AML-193 (cell line): ENCODE measurements around the gene TNFRSF25.
"Not testable (repeated sequence)": the region's sequence is repeated elsewhere in the genome, so short reads cannot be mapped to it uniquely, and the experiment has no call there.

ENCODE experiments used
- DNase-seq, 2 experiments: peaks; one replicate each; lab custom pipeline; 2025; lab: John Stamatoyannopoulos, UW

The TNFRSF25 gene

DNA sequence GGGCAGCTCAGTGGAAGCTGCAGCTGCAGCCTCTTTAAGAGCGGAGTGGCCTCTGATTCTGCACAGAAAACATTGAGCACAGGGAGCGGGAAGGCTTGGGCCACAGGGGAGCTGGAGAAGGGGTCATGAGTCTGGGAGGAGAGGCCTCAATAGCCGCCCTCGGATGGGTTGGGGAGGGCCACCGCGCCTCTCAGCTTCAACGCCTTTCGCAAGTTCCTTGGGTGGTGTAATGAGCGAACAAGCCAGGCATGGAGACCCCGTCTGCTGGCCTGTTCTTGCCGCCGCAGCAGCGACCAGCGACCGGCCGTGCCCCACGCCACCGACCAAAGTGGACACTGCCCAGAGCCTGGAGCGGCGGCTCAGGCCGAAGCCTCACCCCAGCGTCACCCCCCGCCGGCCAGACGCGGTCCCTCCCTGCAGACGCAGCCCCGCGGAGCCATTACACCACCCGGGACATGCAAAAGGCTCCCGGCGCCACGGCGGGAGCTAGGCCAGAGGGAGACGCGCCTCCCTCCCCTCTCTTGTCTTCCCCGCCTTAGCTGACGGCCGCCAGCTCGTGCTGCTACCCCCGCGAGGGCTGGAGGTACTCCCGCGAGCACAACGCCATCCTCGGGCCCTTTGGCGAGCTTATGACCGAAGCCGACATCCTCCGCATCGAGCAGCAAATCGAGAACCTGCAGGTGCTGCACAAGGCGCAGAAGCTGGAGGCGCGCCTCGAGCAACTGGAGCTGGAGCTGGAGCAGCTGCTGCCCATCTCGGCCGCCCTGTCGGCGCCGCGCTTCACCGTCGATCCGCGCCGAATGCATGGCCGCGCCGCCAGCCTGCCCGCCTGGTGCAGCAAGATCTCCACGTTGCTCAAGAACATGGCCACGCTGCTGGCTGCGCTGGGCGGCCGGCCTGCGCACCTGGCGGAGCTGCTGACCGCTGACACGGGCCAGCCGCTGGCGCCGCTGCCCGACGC is 11.8 kb downstream of the TNFRSF25 start:
- not testable (repeated sequence) for DNase-seq

GRCh38 chr1:6450943-6451373 is 15.0 kb downstream of the TNFRSF25 start:
- DNase-seq = no peak

DNA sequence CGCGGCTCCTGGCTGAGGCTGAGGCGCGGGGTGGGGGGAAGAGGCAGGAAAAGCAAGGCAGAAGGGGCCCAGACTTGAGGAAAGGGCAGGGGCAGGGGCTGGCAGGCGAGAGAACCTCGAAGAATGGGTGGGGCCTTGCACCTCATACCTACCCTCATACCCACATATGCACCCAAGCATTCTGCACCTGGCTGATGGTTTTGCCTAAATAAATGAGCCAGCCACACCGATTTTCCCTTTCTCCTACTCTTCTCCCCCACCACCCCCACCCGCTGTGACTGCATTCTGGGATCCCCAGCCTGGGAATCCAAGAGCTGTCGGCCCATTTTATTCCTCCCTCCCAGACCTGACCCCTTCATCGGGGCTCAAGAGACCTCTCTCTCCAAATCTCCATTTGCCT is 15.5 kb downstream of the TNFRSF25 start:
- DNase-seq = not testable (repeated sequence)

GRCh38 chr1:6450005-6450450 is 15.9 kb downstream of the TNFRSF25 start:
- DNase-seq = no peak

DNA sequence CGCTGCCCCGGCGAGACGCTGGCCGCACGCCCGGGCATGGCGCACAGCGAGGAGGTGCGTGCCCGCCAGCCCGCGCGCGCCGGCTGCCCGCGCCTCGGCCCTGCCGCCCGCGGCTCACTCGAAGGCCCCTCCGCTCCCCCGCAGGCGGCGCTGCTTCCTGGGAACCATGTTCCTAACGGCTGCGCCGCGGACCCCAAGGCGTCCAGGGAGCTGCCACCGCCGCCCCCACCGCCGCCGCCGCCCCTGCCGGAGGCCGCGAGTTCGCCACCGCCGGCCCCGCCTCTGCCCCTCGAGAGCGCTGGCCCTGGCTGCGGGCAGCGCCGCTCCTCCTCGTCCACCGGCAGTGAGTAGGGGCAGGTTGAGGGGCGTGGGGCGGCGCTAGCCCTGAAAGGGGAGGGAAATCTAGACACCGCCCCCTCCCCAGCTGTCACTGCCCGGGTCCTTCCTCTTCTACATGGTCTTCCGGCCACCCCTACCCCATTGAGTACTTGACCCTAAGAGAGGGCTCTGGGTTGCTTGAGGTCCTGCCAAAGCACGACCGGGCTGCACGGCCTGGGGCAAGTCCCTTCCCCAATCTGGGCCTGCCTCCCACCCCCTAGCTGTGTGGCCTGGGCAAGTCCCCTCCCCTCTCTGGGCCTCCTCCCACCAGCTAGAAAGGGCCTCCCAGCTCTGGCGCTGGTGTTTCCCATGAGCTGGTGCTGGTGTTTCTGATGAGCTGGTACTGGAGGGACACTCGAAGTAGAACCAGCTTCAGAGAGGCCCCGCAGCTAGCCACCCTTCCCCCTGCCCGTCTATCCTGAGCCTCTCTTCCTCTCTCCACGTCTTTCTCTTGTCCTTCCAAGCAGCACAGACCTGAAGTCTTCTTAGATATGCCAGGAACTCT is 17.0 kb downstream of the TNFRSF25 start:
- no peak for DNase-seq

DNA sequence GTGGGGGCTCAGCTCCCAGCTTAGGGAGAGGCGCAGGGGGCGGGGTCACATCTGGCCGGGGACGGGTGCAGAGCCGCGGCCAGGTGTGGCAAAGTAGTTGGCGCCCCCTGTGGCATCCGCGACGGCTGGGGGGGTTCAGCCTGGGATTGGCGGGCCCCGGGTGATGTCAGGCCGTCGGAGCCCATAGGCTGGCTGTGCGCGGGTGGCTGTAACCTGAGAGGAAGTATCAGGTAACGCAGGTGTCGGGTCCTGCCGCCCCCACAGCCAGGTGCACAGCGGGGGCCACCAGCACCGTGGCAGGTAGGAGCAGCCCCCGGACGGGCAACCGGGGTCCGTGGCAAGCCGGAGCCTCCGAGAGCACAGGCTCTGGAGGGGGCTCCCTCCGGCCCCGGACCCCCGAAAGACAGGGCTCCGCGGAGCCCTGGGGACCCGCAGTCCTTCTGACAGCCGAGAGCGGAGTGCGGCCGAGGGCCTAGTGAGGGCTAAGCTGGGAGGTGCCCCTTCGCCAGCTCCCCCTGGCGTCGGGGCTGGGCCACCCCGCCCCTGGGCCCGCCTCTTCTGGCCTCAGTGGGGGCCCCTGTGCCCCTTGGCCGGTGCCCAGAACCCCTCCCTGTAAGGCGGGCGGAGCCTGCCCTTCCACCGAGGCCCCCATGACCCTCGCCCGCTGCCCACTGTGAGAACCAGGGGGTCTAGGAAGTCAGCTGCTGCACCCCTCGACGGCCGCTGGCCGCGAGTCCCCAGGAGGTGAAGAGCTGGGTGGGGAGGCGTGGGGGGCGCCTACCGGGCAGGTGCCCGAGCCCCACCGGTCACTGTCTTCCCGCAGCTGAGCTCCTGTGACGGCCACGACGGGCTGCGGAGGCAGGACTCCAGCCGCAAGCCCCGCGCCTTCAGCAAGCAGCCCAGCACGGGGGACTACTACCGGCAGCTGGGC is 17.9 kb downstream of the TNFRSF25 start:
- DNase-seq = no peak

DNA sequence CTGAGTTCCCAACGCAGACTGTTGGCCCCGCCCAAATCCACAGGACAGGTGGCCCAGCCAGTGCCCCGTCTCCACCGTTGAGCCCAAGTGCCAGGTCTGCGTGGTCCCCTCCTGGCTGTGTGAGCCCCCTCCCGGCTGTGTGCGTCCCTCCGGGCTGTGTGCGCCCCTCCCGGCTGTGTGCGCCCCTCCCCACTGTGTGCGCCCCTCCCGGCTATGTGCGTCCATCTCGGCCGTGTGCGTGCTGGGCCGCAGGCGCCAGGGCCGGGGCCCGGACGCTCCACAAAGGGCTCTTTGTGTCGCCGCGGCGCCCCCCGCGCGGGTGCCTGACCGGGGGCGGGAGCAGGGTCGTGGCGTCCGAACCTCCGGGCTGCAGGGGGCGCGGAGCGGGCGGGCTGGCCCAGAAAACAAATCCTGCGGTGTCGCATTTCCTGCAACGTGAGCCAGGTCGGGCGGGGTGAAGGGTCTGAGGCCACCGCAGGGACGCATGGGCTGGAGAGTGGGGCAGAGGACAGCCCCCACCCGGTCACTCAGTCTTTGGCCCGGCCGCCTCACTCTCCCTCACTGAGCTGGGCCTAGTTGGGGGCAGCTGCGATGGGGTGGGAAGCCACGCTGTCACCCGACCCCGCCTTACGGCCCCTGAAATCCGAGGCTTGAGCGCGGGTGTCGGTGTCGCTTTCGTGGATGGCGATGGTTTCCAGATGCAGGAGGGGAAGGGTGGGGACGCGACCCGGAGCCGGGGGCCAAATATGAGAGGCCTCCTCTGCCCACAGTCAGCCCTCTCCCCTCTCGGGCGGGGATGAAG is 18.8 kb downstream of the TNFRSF25 start:
- no peak for DNase-seq

DNA sequence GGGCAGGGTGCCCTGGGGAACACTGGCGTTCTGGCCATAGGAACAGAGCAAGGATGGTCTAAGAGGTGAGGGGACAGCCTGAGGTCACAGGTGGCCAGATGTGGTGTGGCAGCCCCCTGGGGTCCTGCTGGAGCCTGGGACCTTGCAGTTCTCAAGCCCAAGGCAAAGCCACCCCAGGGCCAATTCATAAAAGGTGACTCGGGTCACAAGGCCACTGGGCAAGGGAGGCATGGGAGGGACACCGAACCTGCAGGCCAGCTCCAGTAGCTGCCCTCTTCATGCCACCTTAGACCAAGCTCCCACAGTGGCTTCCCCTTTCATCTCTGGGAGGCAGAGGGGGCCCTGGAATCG is 19.3 kb downstream of the TNFRSF25 start:
- DNase-seq = no peak

GRCh38 chr1:6445929-6446328 is 20.0 kb downstream of the TNFRSF25 start:
- DNase-seq = not testable (repeated sequence)

GRCh38 chr1:6445062-6445763 is 20.8 kb downstream of the TNFRSF25 start:
- no peak for DNase-seq

DNA sequence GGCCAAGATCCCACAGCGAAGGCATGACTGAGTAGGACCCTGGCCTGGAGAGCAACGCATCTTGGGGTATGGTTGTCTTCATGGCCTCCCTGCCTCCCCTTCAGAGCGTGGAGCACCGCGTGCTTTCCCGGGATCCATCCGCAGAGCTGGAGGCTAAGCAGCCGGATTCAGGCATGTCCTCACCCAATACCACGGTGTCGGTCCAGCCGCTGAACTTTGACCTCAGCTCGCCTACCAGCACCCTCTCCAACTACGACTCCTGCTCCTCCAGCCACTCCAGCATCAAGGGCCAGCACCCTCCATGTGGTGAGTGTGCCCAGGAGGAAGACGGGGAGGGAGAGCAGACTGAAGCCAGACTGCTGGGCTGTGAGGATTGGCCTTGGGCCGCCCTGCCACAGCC is 21.6 kb downstream of the TNFRSF25 start:
- DNase-seq = no peak

- DNase-seq = no peak
Observed at GRCh38 chr1:6443339-6444115, 22.4 kb downstream of the TNFRSF25 start.

DNA sequence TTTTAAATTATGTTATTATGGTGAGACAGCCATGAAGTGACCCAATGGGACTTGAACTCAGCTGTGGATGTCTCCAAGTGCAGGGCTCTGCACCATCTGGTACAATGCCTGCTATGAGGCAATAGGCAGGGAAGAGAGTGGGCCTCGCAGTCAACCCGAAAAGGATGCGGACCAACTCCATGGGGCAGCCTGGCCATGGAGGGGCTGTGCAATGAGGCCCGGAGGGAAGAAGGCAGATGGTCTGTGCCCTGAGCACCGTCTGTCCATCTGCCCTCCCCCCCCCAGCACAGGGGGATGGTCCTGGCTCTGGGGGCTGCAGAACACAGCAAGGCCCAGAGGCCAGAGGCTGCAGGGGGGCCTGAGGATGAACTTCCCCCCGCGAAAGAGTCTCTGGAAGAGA is 24.4 kb downstream of the TNFRSF25 start:
- DNase-seq = no peak

DNA sequence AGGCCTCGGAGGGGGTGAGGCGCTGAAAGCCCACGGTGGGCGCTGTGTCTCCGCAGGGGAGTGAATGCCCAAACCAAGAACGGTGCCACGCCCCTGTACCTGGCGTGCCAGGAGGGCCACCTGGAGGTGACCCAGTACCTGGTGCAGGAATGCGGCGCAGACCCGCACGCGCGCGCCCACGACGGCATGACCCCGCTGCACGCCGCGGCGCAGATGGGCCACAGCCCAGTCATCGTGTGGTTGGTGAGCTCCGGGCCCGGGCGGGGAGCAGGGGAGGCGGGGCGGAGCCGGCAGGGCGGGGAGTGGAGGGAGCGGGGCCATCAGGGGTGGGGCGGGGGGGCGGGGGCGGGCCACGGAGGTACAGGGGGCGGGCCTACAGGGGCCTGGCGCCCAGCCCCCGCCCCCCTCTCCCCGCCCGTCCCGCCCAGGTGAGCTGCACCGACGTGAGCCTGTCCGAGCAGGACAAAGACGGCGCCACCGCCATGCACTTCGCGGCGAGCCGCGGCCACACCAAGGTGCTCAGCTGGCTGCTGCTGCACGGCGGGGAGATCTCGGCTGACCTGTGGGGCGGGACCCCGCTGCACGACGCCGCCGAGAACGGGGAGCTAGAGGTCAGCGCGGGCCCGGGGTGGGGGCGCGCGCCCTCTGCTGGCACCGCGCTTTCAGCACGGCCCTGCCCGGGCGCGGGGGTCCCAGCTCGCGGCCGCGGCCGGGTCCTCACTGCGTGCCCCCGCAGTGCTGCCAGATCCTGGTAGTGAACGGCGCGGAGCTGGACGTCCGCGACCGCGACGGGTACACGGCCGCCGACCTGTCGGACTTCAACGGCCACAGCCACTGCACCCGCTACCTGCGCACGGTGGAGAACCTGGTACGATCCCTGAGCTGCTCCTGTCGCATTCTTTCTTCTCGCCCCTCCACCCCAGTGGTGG is 25.5 kb downstream of the TNFRSF25 start:
- DNase-seq = no peak

- DNase-seq = peak; percentile 6 to 38
Observed at GRCh38 chr1:6438047-6438525, 27.9 kb downstream of the TNFRSF25 start.

- DNase-seq = not testable (repeated sequence)
Observed at GRCh38 chr1:6437012-6437700, 28.8 kb downstream of the TNFRSF25 start.

- not testable (repeated sequence) for DNase-seq
Observed at GRCh38 chr1:6436277-6436676, 29.7 kb downstream of the TNFRSF25 start.
